Astrocyte (in vitro differentiated cells and primary cell): ENCODE results near the gene IQCK.

ENCODE experiments used
- EZH2 ChIP-seq: IDR thresholded peaks from 2 replicates; pipeline ENCODE4 v1.6.1; 2012; ENCODE audit warnings: mild to moderate bottlenecking, low read length, inconsistent platforms; ENCODE audit not compliant: insufficient read depth
- TF ChIP-seq, protein P1 (sequence below): IDR thresholded peaks from 2 replicates; pipeline ENCODE4 v1.5.1; 2011; ENCODE audit warnings: low read depth, mild to moderate bottlenecking, inconsistent platforms, low read length, moderate library complexity; ENCODE audit not compliant: insufficient read depth

DNA sequence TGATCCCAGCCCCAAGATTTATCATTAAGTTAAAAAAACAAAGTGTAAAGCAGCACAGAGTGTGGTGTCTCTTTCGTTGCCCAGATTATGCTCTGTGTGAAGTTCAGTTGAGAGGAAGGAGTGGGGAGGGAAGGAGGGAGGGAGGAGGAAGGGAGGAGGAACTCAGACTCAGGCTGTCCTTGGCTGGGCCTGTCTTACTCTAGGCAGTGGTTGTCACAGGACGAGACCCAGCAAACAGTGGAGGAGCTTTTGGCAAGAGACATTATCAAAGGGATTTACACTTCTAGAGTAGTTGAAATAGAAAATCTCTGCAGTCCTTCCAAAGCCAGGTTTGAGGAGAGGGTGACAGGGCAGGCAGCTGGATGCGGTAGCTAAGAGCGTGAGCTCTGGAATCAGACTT lies 27.9 kb upstream of the IQCK start:
- TF ChIP-seq EZH2, result no peak
- TF ChIP-seq, protein P1, sequence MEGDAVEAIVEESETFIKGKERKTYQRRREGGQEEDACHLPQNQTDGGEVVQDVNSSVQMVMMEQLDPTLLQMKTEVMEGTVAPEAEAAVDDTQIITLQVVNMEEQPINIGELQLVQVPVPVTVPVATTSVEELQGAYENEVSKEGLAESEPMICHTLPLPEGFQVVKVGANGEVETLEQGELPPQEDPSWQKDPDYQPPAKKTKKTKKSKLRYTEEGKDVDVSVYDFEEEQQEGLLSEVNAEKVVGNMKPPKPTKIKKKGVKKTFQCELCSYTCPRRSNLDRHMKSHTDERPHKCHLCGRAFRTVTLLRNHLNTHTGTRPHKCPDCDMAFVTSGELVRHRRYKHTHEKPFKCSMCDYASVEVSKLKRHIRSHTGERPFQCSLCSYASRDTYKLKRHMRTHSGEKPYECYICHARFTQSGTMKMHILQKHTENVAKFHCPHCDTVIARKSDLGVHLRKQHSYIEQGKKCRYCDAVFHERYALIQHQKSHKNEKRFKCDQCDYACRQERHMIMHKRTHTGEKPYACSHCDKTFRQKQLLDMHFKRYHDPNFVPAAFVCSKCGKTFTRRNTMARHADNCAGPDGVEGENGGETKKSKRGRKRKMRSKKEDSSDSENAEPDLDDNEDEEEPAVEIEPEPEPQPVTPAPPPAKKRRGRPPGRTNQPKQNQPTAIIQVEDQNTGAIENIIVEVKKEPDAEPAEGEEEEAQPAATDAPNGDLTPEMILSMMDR, result no peak
